IPS DF 6.9 (cell line): ENCODE data around the gene RNF214.

Experiments used
- DNase-seq: peaks from one replicate; pipeline ENCODE4 v3.0.0-alpha.2; 2013; ENCODE audit warnings: low read depth, low spot score
- H3K27ac ChIP-seq: one replicate; pipeline ENCODE4 v1.5.1; 2013; ENCODE audit warnings: low read length, control low read depth
- H3K27me3 ChIP-seq: 2 replicates; pipeline ENCODE4 v1.6.1; 2013; ENCODE audit warnings: mild to moderate bottlenecking, low read length; ENCODE audit not compliant: control insufficient read depth, insufficient read depth
- H3K36me3 ChIP-seq: 2 replicates; pipeline ENCODE4 v1.6.1; 2013; ENCODE audit warnings: low read length; ENCODE audit not compliant: control insufficient read depth, insufficient read depth
- H3K4me1 ChIP-seq: 2 replicates; pipeline ENCODE4 v1.6.1; 2013; ENCODE audit warnings: low read length; ENCODE audit not compliant: control insufficient read depth, insufficient read depth
- H3K4me3 ChIP-seq: 2 replicates; pipeline ENCODE4 v1.5.1; 2013; ENCODE audit warnings: mild to moderate bottlenecking, low read length
- H3K9me3 ChIP-seq: 2 replicates; pipeline ENCODE4 v1.6.1; 2013; ENCODE audit warnings: low read length, inconsistent platforms; ENCODE audit not compliant: control insufficient read depth, insufficient read depth
- WGBS: extraction: QIAGEN DNeasy Blood & Tissue Kit; methylation state at CpG from one replicate; pipeline ENCODE4 v1.1.7; 2013; ENCODE audit warnings: mixed read lengths, missing lambda C conversion rate; ENCODE audit not compliant: insufficient read length, insufficient coverage; 5-methylcytosine and 5-hydroxymethylcytosine counted together

The RNF214 gene

GRCh38 chr11:117189191-117189940, 43.1 kb upstream of the RNF214 start:
- no peaks in the 10 kb centered on the region for H3K4me1 ChIP-seq
- no peaks in the 10 kb centered on the region for H3K27me3 ChIP-seq
- peaks cover 10% of the 10 kb centered on the region for H3K36me3 ChIP-seq
- no peak overlapping the region for H3K27ac ChIP-seq
- no peak for DNase-seq
- WGBS, result no CpG with 5 or more reads among the region's 22 CpGs
- no peaks in the 10 kb centered on the region for H3K9me3 ChIP-seq
- no peak overlapping the region for H3K4me3 ChIP-seq

- Histone ChIP-seq H3K4me3 (no peak overlapping the region), H3K9me3 (no peaks in the 10 kb centered on the region), H3K4me1 (no peaks in the 10 kb centered on the region), H3K36me3 (peaks cover 10% of the 10 kb centered on the region), H3K27me3 (no peaks in the 10 kb centered on the region), H3K27ac (no peak overlapping the region)
- no CpG with 5 or more reads among the region's 8 CpGs for WGBS
- no peak for DNase-seq
Observed at GRCh38 chr11:117189941-117190544, 42.4 kb upstream of the RNF214 start.

DNA sequence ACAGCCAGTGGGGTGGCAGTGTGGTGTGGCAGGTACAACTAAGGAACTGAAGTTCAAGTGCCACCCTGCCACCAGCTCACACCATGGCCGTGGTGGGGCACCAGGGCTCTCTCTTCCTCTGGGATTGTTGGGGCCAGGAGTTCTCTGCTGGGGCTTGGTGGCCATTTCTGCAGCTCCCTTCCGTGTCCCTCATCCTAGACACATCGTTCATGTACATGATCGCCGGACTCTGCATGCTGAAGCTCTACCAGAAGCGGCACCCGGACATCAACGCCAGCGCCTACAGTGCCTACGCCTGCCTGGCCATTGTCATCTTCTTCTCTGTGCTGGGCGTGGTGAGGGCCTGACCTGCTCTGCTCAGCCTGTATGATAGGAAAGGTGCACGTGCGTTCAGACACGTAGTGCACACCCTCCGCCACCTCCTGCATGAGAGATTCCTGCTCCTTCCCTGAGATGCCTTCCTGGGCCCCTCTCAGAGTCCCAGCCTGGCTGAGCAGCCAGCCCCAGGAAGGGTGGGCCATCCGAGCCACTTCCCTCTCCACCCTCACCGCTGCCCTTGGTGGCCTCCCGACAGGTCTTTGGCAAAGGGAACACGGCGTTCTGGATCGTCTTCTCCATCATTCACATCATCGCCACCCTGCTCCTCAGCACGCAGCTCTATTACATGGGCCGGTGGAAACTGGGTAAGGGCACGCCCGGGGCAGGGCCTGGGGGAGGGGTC, 40.6 kb upstream of the RNF214 start:
- DNase-seq, result no peak
- Histone ChIP-seq H3K27ac (no peak overlapping the region), H3K4me3 (no peak overlapping the region), H3K9me3 (no peaks in the 10 kb centered on the region), H3K27me3 (no peaks in the 10 kb centered on the region), H3K4me1 (no peaks in the 10 kb centered on the region), H3K36me3 (peaks cover 10% of the 10 kb centered on the region)
- no CpG with 5 or more reads among the region's 26 CpGs for WGBS

DNA sequence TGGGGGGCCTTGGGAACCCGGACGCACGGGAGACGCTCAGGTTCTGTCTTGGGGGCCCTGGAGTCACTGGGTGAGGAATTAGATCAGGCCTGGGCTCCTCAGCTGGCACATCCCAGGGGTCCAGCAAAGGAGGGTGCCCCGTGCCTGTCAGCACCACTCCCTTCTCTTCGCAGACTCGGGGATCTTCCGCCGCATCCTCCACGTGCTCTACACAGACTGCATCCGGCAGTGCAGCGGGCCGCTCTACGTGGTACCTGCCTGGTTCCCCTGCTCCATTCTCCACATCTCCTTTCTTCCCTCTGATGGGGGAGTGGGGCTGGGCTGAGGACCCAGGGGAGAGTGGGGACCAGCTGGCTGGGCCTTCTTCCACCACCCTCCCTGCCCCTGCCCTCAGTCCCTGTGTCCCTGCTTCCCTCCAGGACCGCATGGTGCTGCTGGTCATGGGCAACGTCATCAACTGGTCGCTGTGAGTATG, 40.0 kb upstream of the RNF214 start:
- WGBS, result no CpG with 5 or more reads among the region's 17 CpGs
- Histone ChIP-seq H3K27ac (no peak overlapping the region), H3K4me1 (no peaks in the 10 kb centered on the region), H3K27me3 (no peaks in the 10 kb centered on the region), H3K36me3 (peaks cover 10% of the 10 kb centered on the region), H3K9me3 (no peaks in the 10 kb centered on the region), H3K4me3 (no peak overlapping the region)
- no peak for DNase-seq

DNA sequence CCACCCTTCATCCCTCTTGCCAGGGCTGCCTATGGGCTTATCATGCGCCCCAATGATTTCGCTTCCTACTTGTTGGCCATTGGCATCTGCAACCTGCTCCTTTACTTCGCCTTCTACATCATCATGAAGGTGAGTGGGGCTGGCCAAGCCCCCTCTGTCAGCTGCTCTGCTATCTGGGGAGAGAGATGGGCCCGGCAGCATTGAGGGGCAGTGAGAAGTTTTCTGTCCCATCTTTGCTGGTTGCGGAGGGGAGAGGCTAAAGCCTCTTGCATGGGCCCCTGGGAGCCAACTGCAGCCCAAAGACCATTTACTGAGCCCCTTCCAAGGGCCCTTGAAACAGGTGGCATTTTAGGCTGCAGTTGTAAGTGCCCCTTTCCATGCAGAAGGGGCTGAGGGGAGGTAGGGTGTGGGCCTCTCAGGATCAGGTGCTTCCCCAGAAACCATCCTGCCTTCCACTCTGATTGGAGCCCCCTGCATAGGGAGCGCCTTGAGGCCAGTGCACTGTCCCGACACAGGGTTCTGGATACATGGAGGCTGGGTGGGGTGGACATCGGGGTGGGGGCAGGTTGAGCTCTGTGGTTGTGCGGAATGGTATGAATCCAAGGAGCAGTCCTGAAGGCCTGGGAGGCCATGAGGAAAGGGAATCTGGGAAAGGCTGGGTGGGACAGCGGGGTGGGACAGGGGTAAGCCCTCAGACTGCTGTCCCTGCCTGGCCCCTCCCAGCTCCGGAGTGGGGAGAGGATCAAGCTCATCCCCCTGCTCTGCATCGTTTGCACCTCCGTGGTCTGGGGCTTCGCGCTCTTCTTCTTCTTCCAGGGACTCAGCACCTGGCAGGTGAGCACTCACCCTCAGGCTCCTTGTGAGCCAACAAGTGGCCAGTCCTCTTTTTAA, 39.1 kb upstream of the RNF214 start:
- Histone ChIP-seq H3K4me1 (peaks cover under 1% of the 10 kb centered on the region; the same call in 1 of the 2 replicates), H3K27ac (no peak overlapping the region), H3K36me3 (peaks cover 10% of the 10 kb centered on the region), H3K27me3 (no peaks in the 10 kb centered on the region), H3K9me3 (no peaks in the 10 kb centered on the region), H3K4me3 (no peak overlapping the region)
- WGBS, result no CpG with 5 or more reads among the region's 15 CpGs
- no peak for DNase-seq

GRCh38 chr11:117194267-117194666, 38.2 kb upstream of the RNF214 start:
- H3K27me3 ChIP-seq, result no peaks in the 10 kb centered on the region
- H3K27ac ChIP-seq, result no peak overlapping the region
- peaks cover 10% of the 10 kb centered on the region for H3K36me3 ChIP-seq
- no peaks in the 10 kb centered on the region for H3K9me3 ChIP-seq
- WGBS, result no CpG with 5 or more reads among the region's 5 CpGs
- H3K4me1 ChIP-seq, result peaks cover 4% of the 10 kb centered on the region; the same call in 1 of the 2 replicates
- DNase-seq, result no peak
- H3K4me3 ChIP-seq, result no peak overlapping the region

DNA sequence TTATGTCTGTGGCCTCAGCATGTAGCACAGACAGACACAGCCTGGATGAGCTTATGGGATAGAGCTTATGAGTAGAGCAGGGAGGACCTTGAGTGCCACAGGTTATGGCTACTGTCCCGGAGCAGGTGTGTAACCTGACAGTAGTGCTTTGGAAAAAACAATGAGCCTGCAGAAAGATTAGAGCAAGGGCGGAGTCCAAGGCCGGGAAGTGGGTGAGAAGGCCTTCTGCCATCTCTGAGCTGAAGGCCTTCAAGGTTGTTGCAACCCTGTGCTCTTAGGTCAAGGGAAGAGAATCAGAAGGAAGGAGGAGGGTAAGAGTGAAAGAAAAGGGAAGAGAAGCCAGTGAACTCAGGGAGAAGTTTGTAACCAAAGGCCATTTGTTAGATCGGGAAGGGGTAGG, 37.2 kb upstream of the RNF214 start:
- Histone ChIP-seq H3K27ac (no peak overlapping the region), H3K4me3 (no peak overlapping the region), H3K36me3 (peaks cover 7% of the 10 kb centered on the region), H3K27me3 (no peaks in the 10 kb centered on the region), H3K4me1 (peaks cover 5% of the 10 kb centered on the region; the same call in 1 of the 2 replicates), H3K9me3 (no peaks in the 10 kb centered on the region)
- WGBS, result no CpG with 5 or more reads among the region's 4 CpGs
- DNase-seq, result no peak

GRCh38 chr11:117195761-117196160, 36.7 kb upstream of the RNF214 start:
- H3K36me3 ChIP-seq, result peaks cover 4% of the 10 kb centered on the region; the same call in 1 of the 2 replicates
- no CpG with 5 or more reads among the region's 19 CpGs for WGBS
- H3K4me1 ChIP-seq, result peaks cover 5% of the 10 kb centered on the region; the same call in 1 of the 2 replicates

DNA sequence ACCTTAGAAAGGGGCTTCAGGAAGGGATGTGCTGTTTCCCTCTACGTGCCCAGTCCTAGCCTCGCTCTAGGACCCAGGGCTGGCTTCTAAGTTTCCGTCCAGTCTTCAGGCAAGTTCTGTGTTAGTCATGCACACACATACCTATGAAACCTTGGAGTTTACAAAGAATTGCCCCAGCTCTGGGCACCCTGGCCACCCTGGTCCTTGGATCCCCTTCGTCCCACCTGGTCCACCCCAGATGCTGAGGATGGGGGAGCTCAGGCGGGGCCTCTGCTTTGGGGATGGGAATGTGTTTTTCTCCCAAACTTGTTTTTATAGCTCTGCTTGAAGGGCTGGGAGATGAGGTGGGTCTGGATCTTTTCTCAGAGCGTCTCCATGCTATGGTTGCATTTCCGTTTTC, 35.5 kb upstream of the RNF214 start:
- no peak overlapping the region for H3K27ac ChIP-seq
- no peaks in the 10 kb centered on the region for H3K27me3 ChIP-seq
- H3K36me3 ChIP-seq, result peaks cover 4% of the 10 kb centered on the region; the same call in 1 of the 2 replicates
- peaks cover 5% of the 10 kb centered on the region; the same call in 1 of the 2 replicates for H3K4me1 ChIP-seq
- H3K9me3 ChIP-seq, result no peaks in the 10 kb centered on the region
- no peak overlapping the region for H3K4me3 ChIP-seq
- WGBS, result no CpG with 5 or more reads among the region's 7 CpGs
- no peak for DNase-seq

More at GRCh38 chr11:117195761-117196160, 36.7 kb upstream of the RNF214 start:
- no peak overlapping the region for H3K4me3 ChIP-seq
- no peaks in the 10 kb centered on the region for H3K9me3 ChIP-seq
- no peak for DNase-seq
- no peaks in the 10 kb centered on the region for H3K27me3 ChIP-seq
- no peak overlapping the region for H3K27ac ChIP-seq
